WI38 (cell line): ENCODE results near the gene CCDC9.
"Not testable (repeated sequence)": the region's sequence is repeated elsewhere in the genome, so short reads cannot be mapped to it uniquely, and the experiment has no call there.

ENCODE experiments used
- H3K4me3 ChIP-seq: 2 replicates; pipeline ENCODE4 v1.5.1; 2011; ENCODE audit warnings: low read depth, mild to moderate bottlenecking, control low read depth, low read length
- CTCF ChIP-seq: IDR thresholded peaks from 2 replicates; pipeline ENCODE4 v1.5.1; 2012; ENCODE audit warnings: low read depth, mild to moderate bottlenecking, control low read depth, low read length

CCDC9 gene

GRCh38 chr19:47296036-47296435 is 39.7 kb downstream of the CCDC9 start:
- H3K4me3 ChIP-seq: no peak overlapping the region

GRCh38 chr19:47300867-47301266 is 44.5 kb downstream of the CCDC9 start:
- not testable (repeated sequence) for H3K4me3 ChIP-seq

More at GRCh38 chr19:47296036-47296435, 39.7 kb downstream of the CCDC9 start:
- TF ChIP-seq CTCF: peak; percentile 64

- TF ChIP-seq CTCF: no peak
- no peak overlapping the region for H3K4me3 ChIP-seq
Observed at GRCh38 chr19:47302249-47302648, 45.9 kb downstream of the CCDC9 start.

GRCh38 chr19:47303966-47304365 is 47.6 kb downstream of the CCDC9 start:
- no peak overlapping the region for H3K4me3 ChIP-seq
- no peak for TF ChIP-seq CTCF

GRCh38 chr19:47305309-47305751 is 49.0 kb downstream of the CCDC9 start:
- H3K4me3 ChIP-seq: peak overlapping the region; percentile 38
- TF ChIP-seq CTCF: peak; percentile 94

GRCh38 chr19:47306303-47306702 is 50.0 kb downstream of the CCDC9 start:
- TF ChIP-seq CTCF: no peak
- H3K4me3 ChIP-seq: no peak overlapping the region

GRCh38 chr19:47309038-47309437 is 52.7 kb downstream of the CCDC9 start:
- H3K4me3 ChIP-seq: no peak overlapping the region

More at GRCh38 chr19:47309038-47309437, 52.7 kb downstream of the CCDC9 start:
- TF ChIP-seq CTCF: no peak
